Activated T-helper 1 cell treated with Interleukin-2 at 50 U/mL for 16 hours (primary cell): ENCODE measurements around the gene GPM6B.

ENCODE experiments used
- DNase-seq: peaks from one replicate; pipeline ENCODE4 v3.0.0-alpha.2; 2020; ENCODE audit warnings: low read depth

GPM6B gene

DNA sequence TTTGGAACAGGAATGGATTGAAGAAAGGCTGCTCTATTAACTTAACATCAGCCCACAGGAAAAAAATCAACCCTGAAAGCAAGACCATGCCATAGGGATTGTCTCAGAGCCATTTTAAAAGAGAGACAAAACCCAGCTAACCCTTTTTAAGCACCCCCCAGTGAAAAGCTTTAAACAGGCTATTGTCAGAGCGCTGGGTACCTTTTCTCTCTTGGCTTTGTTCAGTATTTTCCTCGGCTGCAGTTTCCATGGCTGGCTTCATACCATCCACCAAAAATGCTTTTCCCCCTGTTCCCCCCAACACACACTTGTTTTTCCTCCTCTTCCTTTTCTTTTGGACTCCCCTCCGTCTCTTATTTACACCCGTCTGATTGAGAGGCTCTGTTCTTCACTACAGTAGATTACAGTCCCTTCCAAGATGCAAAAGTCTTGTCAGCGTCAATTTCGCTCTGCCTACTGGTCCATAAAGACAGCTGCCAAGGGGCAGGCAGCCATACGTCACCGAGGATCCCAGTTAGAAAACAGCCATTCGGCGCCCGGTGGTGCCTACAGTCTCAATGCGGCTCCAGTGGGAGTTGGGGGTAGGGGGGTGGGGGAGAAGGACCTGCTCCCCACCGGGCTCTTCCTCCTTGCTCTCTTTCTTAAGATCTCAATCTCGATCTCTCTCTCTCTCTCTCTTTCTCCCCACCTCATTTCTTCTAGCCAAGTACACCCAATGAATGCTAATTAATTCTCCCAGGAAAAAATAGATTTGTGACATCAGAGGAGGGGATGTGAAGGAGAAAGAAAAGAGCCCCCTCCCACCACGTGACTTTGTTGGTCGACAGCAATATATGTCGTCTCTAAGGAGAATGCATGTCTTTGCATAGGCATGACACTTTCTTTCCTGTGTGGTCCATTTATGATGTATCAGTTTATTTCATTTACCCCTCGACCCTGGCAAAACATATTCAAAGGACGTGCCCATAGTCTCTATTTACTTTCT, at the start of gene GPM6B:
Gene GPM6B, minus strand, starts transcription at position 451 of the 985 bp plus-strand sequence. Its CDS starts 189 bp downstream, at position 262.
- DNase-seq: no peak

- no peak for DNase-seq
Observed at GRCh38 chrX:13864264-13864663, 47.4 kb upstream of the GPM6B start.

DNA sequence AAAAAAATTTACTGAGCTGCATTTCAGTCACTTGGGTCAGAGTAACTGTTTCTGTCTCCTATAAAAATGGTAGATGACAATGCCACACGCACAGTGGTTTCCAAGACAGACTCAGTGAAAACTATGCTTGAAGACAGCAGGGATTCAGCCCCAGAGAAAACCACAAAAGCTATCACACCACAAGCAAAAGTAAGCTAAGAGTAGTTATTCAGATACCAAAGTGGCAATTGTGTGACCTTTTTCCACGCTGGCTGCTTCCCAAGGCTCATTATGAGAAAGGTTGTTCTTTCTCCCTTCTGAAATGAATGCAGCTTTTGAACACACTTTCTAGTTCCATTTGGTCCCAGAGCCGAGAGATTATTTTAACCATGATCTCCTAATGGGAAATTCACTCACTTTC, 46.4 kb upstream of the GPM6B start:
- no peak for DNase-seq

GRCh38 chrX:13859724-13860123, 42.8 kb upstream of the GPM6B start:
- no peak for DNase-seq

DNA sequence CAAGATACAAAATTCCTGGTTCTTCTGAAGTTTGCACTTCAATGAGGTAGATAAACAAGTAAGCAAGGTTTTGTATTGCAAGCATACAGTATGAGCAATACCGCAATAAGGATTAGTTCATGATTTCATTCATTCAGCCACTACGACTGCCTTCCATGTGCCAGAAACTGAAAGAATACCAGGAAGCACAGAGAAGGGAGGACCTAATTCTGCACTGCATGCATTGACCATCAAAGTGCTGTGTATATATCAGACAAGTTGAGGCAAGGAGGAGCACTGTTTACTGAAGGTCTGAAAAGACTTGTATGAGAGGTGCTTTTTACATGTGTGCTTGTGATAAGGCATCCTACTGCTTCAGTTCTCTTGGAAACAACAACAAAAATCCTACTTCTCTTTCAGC, 40.9 kb upstream of the GPM6B start:
- DNase-seq: no peak

DNA sequence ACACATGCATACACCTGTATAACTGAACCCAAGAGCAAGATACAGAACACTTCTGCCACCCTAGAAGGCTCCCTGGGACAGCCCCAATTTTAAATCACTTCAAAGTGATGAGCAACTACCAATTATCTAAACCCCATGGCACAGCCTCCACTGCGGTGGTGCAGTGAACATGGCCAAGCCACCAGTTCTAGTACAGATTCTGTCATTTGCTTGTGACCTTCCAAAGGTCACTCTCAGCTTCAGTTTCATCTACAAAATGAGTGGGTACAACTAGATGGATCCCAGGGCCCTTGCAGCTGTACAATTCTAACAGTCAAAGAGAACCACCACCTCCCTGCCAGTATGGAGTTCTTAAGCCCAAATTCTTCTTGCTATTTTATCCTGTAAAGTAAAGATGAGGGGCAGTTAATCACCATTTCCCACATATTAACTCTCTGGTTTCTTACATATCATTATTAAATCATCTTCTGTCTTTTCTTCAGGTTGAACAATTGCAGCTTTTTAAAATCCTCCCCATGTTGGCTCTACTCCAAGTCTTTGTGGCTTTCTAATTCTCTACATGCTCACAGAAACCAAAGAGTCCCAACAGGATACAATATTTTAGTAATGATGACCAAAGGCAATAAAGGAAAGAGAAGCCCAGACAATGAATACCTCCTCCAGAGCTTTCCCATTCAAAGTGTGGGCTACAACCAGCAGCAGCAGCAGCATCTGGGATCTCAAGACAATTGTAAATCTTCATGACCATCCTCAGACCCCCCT, 39.0 kb upstream of the GPM6B start:
- DNase-seq: no peak

DNA sequence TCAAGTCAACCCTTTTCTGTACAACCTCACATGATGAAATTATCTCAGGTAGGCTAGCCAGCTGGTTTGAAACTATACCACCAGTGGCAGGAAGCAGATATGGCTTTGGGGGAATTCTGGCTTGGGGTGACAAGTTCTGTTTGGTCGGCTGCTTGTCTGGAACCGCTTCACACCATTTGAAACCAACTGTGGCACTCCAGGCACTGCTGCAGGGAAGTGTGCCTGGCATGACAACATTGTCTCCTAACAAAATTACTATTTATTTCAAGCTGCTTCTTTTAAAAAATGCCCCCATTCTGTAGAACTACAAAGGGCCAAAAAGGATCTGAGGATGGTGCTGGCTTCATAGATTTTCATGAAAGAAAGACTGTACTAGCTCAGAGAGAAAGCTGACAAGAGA, 37.1 kb upstream of the GPM6B start:
- no peak for DNase-seq

DNA sequence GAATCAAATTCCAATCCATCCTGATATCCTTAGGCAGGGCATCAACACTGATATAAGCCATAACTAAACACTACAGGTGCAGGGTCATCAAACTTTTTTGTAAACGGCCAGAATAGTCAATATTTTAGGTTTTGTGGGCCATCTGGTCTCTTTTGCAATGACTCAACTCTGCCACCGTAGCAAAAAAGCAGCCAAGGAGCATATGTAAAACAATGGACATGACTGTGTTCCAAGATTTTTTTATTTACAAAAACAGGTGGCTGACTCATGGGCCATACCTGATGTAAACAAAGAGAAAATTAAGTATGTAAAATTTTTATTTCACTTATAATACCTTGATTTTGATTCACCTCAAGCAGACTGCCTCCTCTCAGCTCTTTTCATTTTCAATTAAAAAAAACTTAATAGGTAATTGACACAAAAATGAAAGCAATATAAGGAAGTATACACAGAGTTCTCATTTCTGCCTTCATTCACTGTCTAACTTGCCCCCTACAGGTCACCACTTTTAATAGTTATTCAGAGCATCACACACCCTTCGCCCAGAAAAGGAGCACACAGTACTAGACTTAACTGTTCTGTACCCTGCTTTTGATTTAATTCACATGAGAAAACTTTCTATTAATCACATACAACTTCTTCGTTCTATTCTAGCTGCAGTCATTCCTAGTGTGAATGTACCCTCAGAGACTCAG, 35.3 kb upstream of the GPM6B start:
- DNase-seq: no peak

- DNase-seq: no peak
Observed at GRCh38 chrX:13845721-13846378, 29.0 kb upstream of the GPM6B start.

DNA sequence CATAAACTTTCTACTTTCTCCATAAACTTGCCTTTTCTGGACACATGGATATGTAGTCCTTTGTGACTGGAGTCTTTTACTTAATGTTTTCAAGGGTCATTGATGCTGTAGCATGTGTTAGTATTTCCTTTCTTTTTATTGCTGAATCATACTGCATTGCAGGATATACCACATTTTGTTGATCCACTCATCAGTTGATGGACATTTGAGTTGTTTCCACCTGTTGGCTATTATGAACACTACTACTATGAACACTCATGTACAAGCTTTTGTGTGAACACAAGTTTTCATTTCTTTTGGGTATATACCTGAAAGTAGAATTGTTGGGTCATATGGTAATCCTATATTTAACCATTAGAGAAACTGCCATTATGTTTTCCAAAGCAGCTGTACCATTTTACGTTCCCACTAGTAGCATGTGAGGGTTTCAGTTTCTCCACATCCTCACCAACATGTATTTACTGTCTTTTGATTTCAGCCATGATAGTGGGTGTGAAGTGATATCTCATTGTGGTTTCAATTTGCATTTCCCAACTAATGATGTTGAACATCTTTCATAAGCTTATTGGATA, 26.3 kb upstream of the GPM6B start:
- no peak for DNase-seq

DNA sequence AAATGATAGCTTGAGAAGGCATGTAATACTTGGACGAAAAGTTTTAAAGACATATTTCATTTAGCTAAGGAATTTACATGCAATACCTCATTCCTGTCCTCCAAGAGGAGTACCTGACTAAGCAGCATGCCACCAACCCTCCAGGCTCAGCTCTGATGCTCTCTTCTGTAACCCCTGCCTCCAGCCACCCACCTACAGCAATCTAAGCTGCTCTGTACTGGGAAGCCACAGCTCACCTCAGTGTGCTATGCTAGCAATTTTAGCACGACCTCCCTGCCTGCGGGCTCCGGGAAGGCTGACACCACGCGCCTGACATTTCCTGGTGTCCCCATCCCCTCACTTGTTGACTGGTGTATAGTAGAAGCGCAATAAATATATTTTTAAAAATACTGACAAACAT, 23.2 kb upstream of the GPM6B start:
- no peak for DNase-seq

DNA sequence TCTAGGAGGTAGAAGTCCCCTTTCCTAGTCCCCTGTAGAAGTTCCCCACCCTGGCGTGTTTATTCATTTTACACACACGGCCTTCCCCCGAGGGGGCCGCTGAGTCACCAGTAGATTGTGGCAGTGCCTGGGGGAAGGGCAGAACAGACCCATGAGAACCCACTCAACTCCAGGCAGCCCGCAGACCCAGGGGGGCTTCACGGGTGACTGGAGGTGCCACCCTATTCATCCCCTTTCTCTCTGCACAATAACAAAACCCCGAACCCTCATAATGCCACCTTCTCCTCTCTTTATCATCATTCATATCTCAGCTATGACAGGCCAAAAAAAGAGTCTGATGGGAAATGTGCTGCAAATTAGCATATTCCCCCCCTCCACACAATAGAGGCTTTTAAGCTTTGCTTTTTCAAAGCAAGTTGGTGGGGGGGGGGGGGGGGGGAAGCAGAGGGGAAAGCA, 20.4 kb upstream of the GPM6B start:
- DNase-seq: no peak

DNA sequence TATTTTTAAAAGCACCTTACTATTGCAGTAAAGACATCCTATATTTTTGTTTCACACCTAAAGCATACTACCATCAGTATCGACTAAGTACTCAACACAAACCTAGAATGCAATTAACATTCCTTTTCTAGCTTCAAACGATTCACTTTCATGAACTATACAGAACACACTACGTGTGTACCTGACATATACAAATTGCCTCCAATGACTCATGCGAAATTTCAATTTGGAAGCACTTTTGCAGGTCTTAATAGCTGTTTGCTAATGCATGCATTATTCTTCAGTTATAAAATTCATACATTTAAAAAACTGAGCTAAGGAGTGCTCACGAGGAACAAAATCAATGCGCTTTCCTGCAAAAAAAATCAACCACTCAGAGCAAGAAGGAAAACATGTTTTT, 19.7 kb upstream of the GPM6B start:
- DNase-seq: no peak

DNA sequence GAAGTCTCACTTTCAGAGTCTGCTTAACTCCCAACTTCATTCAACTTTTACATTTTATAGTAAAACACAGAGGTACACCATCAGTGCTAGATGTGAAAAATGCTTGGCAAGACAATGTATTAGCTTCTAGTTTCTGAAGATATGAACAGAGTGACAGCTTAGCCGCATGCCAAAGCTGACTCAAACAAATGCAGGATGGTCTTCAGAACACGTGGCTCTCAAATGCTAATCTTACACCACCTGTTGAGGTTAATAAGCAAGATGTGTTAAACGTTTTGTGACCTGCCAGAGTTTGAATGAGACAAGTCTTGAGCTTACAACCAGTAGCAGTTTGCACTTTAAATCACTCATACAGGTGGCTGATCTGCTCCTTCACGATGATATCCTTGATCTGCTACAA, 18.9 kb upstream of the GPM6B start:
- DNase-seq: no peak

- no peak for DNase-seq
Observed at GRCh38 chrX:13834355-13834754, 17.5 kb upstream of the GPM6B start.

DNA sequence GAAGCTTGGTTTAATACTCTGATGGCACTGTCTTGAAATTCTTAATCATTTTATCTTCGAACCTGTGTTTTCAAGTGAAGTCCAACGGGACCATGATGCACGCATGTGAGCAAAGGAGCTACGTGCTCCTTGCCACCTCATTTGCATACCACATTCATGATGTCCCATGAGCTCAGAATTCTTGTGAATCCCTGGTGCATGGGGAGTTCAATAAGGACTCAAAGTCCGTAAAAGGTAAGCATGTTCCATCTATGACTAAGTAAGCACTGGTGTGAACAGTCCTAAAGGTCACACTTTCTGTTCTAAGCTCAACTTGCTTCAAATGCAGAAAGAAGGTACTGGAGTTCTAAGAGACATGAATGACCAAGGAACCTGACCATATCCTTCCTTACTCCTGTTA, 13.1 kb upstream of the GPM6B start:
- no peak for DNase-seq

GRCh38 chrX:13828392-13828791, 11.5 kb upstream of the GPM6B start:
- no peak for DNase-seq

DNA sequence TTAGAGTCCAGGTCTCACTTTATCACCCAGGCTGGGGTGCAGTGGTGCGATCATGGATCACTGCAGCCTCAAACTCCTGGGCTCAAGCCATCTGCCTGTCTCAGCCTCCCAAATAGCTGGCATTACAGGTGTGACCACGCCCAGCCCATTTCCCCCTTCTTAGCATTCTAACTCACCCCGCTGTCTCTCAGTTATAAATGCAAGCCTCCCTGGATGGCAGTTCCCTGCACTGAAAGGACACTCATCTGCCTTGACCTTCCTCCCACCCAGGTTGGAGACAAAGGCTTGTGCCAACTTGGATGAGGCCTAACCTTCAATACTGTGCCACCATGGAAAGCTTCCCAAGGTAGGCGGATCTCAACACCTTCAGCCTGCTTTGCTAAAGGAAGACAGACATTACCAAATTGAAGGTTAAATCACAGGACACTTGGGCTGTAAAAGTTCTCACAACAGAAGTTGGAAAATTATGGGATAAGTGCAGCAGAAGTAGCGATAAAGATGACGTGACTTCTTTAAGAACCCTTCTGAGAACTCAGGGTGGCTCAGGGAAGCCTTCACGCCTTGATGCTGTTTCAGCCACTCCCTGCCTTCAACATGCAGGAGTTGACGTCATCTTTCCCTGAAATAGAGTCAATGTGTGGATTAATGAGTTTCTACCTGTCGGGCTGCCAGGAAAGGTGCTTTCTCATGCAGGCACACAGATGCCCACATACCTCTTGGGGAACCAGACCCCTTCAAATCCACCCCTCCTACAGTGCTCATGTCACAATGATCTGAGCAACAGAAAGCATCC, 10.6 kb upstream of the GPM6B start:
- DNase-seq: no peak

DNA sequence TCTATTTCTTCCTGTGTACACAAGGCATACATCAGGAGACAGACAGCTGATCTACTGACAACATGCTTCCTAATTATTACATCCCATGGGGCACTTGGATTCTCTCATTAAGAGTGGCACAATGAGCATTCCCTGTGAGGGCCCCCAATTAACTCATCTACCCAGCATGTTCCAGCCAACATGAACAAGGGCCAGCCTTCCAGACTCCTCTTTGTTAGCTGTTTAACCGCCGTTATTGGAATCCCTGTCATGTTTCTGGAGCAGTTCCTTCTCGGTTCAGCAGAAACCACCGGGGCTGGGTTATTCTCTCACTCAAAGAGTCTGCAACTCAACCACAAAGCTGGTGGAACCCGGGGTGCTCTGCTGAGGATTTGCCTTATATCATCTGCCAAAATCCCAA, 9.9 kb upstream of the GPM6B start:
- DNase-seq: no peak

- DNase-seq: no peak
Observed at GRCh38 chrX:13825178-13825762, 8.4 kb upstream of the GPM6B start.
